Endothelial cell of umbilical vein (primary cell): ENCODE results near the gene FLACC1. TPM values are rescaled to one million over a fixed set of nuclear protein-coding genes. Genes with fewer than 3 reads are reported as not detected.

Experiments used
- BruUV-seq: library from RNA; stranded (reverse); fragments of 400-500 nt; replicated peaks from 2 replicates; lab custom pipeline; 2021; lab: Mats Ljungman, UMichigan
- CTCF ChIA-PET: fragments of 300-600, 350-600 bp; sonication (Branson Sonifier 250); formaldehyde crosslinking; loops from one replicate; lab custom pipeline; 2021; ENCODE audit warnings: antibody characterized with exemption, inconsistent platforms; lab: Charles Lee
- POLR2A ChIA-PET: fragments of 300-600, 350-600 bp; sonication (Branson Sonifier 250); formaldehyde crosslinking; loops from one replicate; lab custom pipeline; 2021; ENCODE audit warnings: antibody characterized with exemption, inconsistent platforms; lab: Charles Lee
- DNase-seq: peaks from one replicate; pipeline ENCODE4 v3.0.0-alpha.2; 2011; ENCODE audit warnings: low read depth, low spot score
- FAIRE-seq: peaks from 2 replicates; lab custom pipeline; 2011; peaks lifted over from hg19 to GRCh38; lab: Jason Lieb, UNC
- H2AFZ ChIP-seq: 2 replicates; pipeline ENCODE4 v1.6.0; 2012; ENCODE audit warnings: low read depth, low read length, control low read depth, inconsistent platforms
- H3K27ac ChIP-seq: 2 replicates; pipeline ENCODE4 v1.5.1; 2011; ENCODE audit warnings: low read depth, mild to moderate bottlenecking, control low read depth, low read length, moderate library complexity; ENCODE audit not compliant: insufficient read depth
- H3K27me3 ChIP-seq, 2 experiments: 2 replicates each; pipeline versions ENCODE4 v1.6.0 to v1.6.1; 2011; ENCODE audit warnings: low read length in 2 of 2, mixed read lengths in 1 of 2; ENCODE audit not compliant: control insufficient read depth in 2 of 2, insufficient read depth in 2 of 2
- H3K36me3 ChIP-seq, 2 experiments: 2 replicates in 1 of 2; 3 replicates in 1 of 2; pipeline ENCODE4 v1.5.1; 2011; ENCODE audit warnings: low read length in 2 of 2, mild to moderate bottlenecking in 1 of 2, moderate library complexity in 1 of 2; ENCODE audit not compliant: control insufficient read depth in 2 of 2, insufficient read depth in 2 of 2; ENCODE audit errors: extremely low read depth in 1 of 2
- H3K4me1 ChIP-seq: 3 replicates; pipeline ENCODE4 v1.5.1; 2011; ENCODE audit warnings: mild to moderate bottlenecking, low read length; ENCODE audit not compliant: control insufficient read depth, insufficient read depth; ENCODE audit errors: extremely low read depth
- H3K4me2 ChIP-seq: 2 replicates; pipeline ENCODE4 v1.6.1; 2011; ENCODE audit warnings: low read length, control low read depth, mixed read lengths; ENCODE audit not compliant: insufficient read depth
- H3K4me3 ChIP-seq, 3 experiments: fragments of 200-600 bp in 1 of 3; sonication (generic), shearing (Covaris generic) in 1 of 3; replicated peaks in 1 of 3; 2 replicates each; pipeline ENCODE4 v1.5.1; 2011 to 2016; ENCODE audit warnings: control low read depth in 3 of 3, low read length in 3 of 3, mild to moderate bottlenecking in 2 of 3, inconsistent platforms in 1 of 3, low read depth in 1 of 3, moderate library complexity in 1 of 3; ENCODE audit not compliant: insufficient read depth in 1 of 3
- H3K79me2 ChIP-seq: 2 replicates; pipeline ENCODE4 v1.6.0; 2012; ENCODE audit warnings: low read length, inconsistent platforms; ENCODE audit not compliant: control insufficient read depth, insufficient read depth
- H3K9ac ChIP-seq: replicated peaks from 2 replicates; pipeline ENCODE3; 2011; ENCODE audit warnings: low read length, control low read depth; ENCODE audit not compliant: insufficient read depth; ENCODE audit errors: extremely low read depth
- H3K9me1 ChIP-seq: replicated peaks from 3 replicates; pipeline ENCODE4 v1.6.0; 2011; ENCODE audit warnings: mild to moderate bottlenecking, low read length; ENCODE audit not compliant: control insufficient read depth, insufficient read depth; ENCODE audit errors: extremely low read depth
- H3K9me3 ChIP-seq: replicated peaks from 2 replicates; pipeline ENCODE4 v1.5.1; 2012; ENCODE audit warnings: low read length, inconsistent platforms; ENCODE audit not compliant: control insufficient read depth, insufficient read depth
- H4K20me1 ChIP-seq: replicated peaks from 2 replicates; pipeline ENCODE3; 2011; ENCODE audit warnings: mild to moderate bottlenecking, low read length; ENCODE audit not compliant: control insufficient read depth, insufficient read depth; ENCODE audit errors: extremely low read depth
- EZH2 ChIP-seq: IDR thresholded peaks from 2 replicates; pipeline ENCODE4 v1.6.1; 2012; ENCODE audit warnings: borderline replicate concordance, low read depth, mild to moderate bottlenecking, moderate library complexity, low read length, inconsistent platforms; ENCODE audit not compliant: severe bottlenecking
- FOS ChIP-seq: IDR thresholded peaks from 2 replicates; pipeline ENCODE4 v1.6.1; 2011; ENCODE audit warnings: mild to moderate bottlenecking, low read length, moderate library complexity, borderline replicate concordance; ENCODE audit not compliant: insufficient read depth
- GATA2 ChIP-seq: IDR thresholded peaks from 2 replicates; pipeline ENCODE4 v1.7.0; 2011; ENCODE audit warnings: low read depth, mild to moderate bottlenecking, moderate library complexity, mixed read lengths, low read length; ENCODE audit not compliant: insufficient read length, insufficient read depth
- JUN ChIP-seq: IDR thresholded peaks from 2 replicates; pipeline ENCODE4 v1.6.1; 2011; ENCODE audit warnings: borderline replicate concordance, low read depth; ENCODE audit not compliant: insufficient read length, insufficient read depth
- MYC ChIP-seq: IDR thresholded peaks from one replicate; pipeline ENCODE4 v1.6.1; 2011; ENCODE audit warnings: mild to moderate bottlenecking, low read depth, low read length
- POLR2A ChIP-seq: IDR thresholded peaks from 2 replicates; pipeline ENCODE4 v1.6.1; 2012; ENCODE audit warnings: low read depth, mild to moderate bottlenecking, control low read depth, low read length
- POLR2AphosphoS5 ChIP-seq: IDR thresholded peaks from 2 replicates; pipeline ENCODE4 v1.6.1; 2012; ENCODE audit warnings: low read depth, mild to moderate bottlenecking, control low read depth, low read length, moderate library complexity; ENCODE audit not compliant: insufficient read depth
- dilution Hi-C: fragments of 300-500 bp; cut with MboI; formaldehyde crosslinking; loops from one replicate; pipeline ENCODE4 v1.15.0; 2019; ENCODE audit warnings: low sequenced_read_pairs; ENCODE audit not compliant: extremely low pct_ligation_motif_present
- intact Hi-C: fragments of 100-400 bp; cut with micrococcal nuclease; formaldehyde crosslinking; loops from one replicate; pipeline ENCODE4 v1.10.0; 2022
- polyA plus RNA-seq, 4 experiments: library from polyadenylated mRNA; depleted of rRNA in 3 of 4; stranded (reverse) in 3 of 4; unstranded in 1 of 4; fragments of >200 nt; gene quantifications; 2 replicates each; pipeline versions ENCODE4 v1.2.1 to v1.2.3, GENCODE V29; 2011 to 2012; ENCODE audit warnings: missing spikeins in 1 of 4
- total RNA-seq: library from RNA; stranded (reverse); gene quantifications from 2 replicates; pipeline ENCODE4 v1.2.3, GENCODE V29; 2021
- TF ChIP-seq, protein P1 (sequence below), 2 donors: IDR thresholded peaks; 1 replicate in 1 of 2; 2 replicates in 1 of 2; pipeline ENCODE4 v1.5.1; 2011; ENCODE audit warnings: low read length in 2 of 2, mild to moderate bottlenecking in 2 of 2, moderate library complexity in 2 of 2, control low read depth in 1 of 2, inconsistent platforms in 1 of 2, low read depth in 1 of 2; ENCODE audit not compliant: insufficient read depth in 1 of 2; ENCODE audit errors: extremely low read depth in 1 of 2
- TF ChIP-seq, protein P2 (sequence below): IDR thresholded peaks from 2 replicates; pipeline ENCODE4 v1.6.1; 2011; ENCODE audit not compliant: insufficient read depth, insufficient read length

FLACC1 gene
- total and polyA plus RNA-seq, 2 donors (not counting 3 experiments of a cell fraction or from before 2014, with no cell fraction given), result 0.11 to 1.4 TPM

GRCh38 chr2:201362396-201362795 lies 5.3 kb upstream of the FLACC1 start:
- POLR2A ChIA-PET, result no interaction called here

GRCh38 chr2:201361078-201361733 lies 4.1 kb upstream of the FLACC1 start:
- Histone ChIP-seq H3K9ac (no peak overlapping the region), H4K20me1 (no peaks in the 10 kb centered on the region), H3K79me2 (no peaks in the 10 kb centered on the region), H3K9me3 (no peaks in the 10 kb centered on the region), H3K9me1 (no peaks in the 10 kb centered on the region), H3K27me3 (no peaks in the 10 kb centered on the region), H3K4me3 (no peak overlapping the region), H3K4me1 (no peaks in the 10 kb centered on the region), H3K4me2 (no peak overlapping the region), H3K27ac (no peak overlapping the region), H2AFZ (no peak overlapping the region), H3K36me3 (no peaks in the 10 kb centered on the region)
- no peak for FAIRE-seq
- dilution Hi-C loops (no loop called here), intact Hi-C loops (loop anchor here (5.0 to 10.0 kb wide), 2 partner anchors 104 to 456 kb away; no protein-coding TSS in a partner anchor)
- no TSS peak for BruUV-seq
- TF ChIP-seq EZH2, result no peak
- no peak for TF ChIP-seq POLR2A
- no peak for TF ChIP-seq MYC
- no peak for TF ChIP-seq POLR2AphosphoS5
- TF ChIP-seq, protein P1, sequence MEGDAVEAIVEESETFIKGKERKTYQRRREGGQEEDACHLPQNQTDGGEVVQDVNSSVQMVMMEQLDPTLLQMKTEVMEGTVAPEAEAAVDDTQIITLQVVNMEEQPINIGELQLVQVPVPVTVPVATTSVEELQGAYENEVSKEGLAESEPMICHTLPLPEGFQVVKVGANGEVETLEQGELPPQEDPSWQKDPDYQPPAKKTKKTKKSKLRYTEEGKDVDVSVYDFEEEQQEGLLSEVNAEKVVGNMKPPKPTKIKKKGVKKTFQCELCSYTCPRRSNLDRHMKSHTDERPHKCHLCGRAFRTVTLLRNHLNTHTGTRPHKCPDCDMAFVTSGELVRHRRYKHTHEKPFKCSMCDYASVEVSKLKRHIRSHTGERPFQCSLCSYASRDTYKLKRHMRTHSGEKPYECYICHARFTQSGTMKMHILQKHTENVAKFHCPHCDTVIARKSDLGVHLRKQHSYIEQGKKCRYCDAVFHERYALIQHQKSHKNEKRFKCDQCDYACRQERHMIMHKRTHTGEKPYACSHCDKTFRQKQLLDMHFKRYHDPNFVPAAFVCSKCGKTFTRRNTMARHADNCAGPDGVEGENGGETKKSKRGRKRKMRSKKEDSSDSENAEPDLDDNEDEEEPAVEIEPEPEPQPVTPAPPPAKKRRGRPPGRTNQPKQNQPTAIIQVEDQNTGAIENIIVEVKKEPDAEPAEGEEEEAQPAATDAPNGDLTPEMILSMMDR (IDR thresholded peaks at IDR 0.05; ENCODE audit: extremely low read depth in 1 of 2, insufficient read depth in 1 of 2, low read depth in 1 of 2, low read length in 2 of 2), result no peak
- TF ChIP-seq FOS, result no peak
- TF ChIP-seq GATA2, result no peak
- TF ChIP-seq, protein P2, sequence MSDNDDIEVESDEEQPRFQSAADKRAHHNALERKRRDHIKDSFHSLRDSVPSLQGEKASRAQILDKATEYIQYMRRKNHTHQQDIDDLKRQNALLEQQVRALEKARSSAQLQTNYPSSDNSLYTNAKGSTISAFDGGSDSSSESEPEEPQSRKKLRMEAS, result no peak
- TF ChIP-seq JUN, result no peak
- POLR2A ChIA-PET, result no interaction called here
- CTCF ChIA-PET, result interaction anchor here (5.4 kb wide), 1 partner anchor 128 kb away, joined by 58 read pairs; no protein-coding TSS in a partner anchor
- no peak for DNase-seq

More at GRCh38 chr2:201362396-201362795, 5.3 kb upstream of the FLACC1 start:
- Histone ChIP-seq H3K4me2 (no peak overlapping the region), H3K9me3 (no peaks in the 10 kb centered on the region), H3K9ac (no peak overlapping the region), H3K27ac (no peak overlapping the region), H3K36me3 (no peaks in the 10 kb centered on the region), H2AFZ (no peak overlapping the region), H3K9me1 (no peaks in the 10 kb centered on the region), H4K20me1 (no peaks in the 10 kb centered on the region), H3K27me3 (no peaks in the 10 kb centered on the region), H3K4me3 (no peak overlapping the region), H3K4me1 (no peaks in the 10 kb centered on the region), H3K79me2 (no peaks in the 10 kb centered on the region)
- CTCF ChIA-PET, result interaction anchor here (3.2 to 5.4 kb wide), 2 partner anchors 125 to 129 kb away, joined by 56 to 58 read pairs; no protein-coding TSS in a partner anchor
- DNase-seq, result no peak
- no TSS peak for BruUV-seq
- no peak for TF ChIP-seq JUN
- no peak for TF ChIP-seq EZH2
- no peak for TF ChIP-seq FOS
- intact Hi-C loops (loop anchor here (5.0 to 10.0 kb wide), 2 partner anchors 105 to 458 kb away; no protein-coding TSS in a partner anchor), dilution Hi-C loops (no loop called here)
- FAIRE-seq, result no peak
